RWPE2 (cell line): Measurements from ENCODE around the gene ZNF655.

Source experiments
- ATAC-seq: fragments of 200-7000 bp; cut with Tn5 transposase; 3 replicates; pipeline ENCODE4 v1.9.1; 2021; ENCODE audit warnings: low read depth
- DNase-seq: peaks from one replicate; pipeline ENCODE4 v3.0.0-alpha.2; 2020; ENCODE audit warnings: low spot score
- H3K27ac ChIP-seq: fragments of 450-650 bp; 2 replicates; pipeline ENCODE4 v1.5.1; 2017; ENCODE audit warnings: mild to moderate bottlenecking; ENCODE audit not compliant: poor library complexity, severe bottlenecking
- H3K27me3 ChIP-seq: fragments of 250-450 bp; sonication (Bioruptor Pico); 2 replicates; pipeline ENCODE4 v1.5.1; 2021; ENCODE audit warnings: mild to moderate bottlenecking, moderate library complexity; ENCODE audit not compliant: insufficient read depth, poor library complexity, severe bottlenecking
- H3K36me3 ChIP-seq: fragments of 250-450 bp; sonication (Bioruptor Pico); 2 replicates; pipeline ENCODE4 v1.5.1; 2020; ENCODE audit warnings: low read depth, mild to moderate bottlenecking, moderate library complexity
- H3K4me1 ChIP-seq: fragments of 250-450 bp; sonication (Bioruptor Pico); 2 replicates; pipeline ENCODE4 v1.5.1; 2021; ENCODE audit warnings: mild to moderate bottlenecking, moderate library complexity; ENCODE audit not compliant: insufficient read depth, poor library complexity, severe bottlenecking
- H3K4me3 ChIP-seq: fragments of 250-450 bp; sonication (Bioruptor Pico); 2 replicates; pipeline ENCODE4 v1.5.1; 2021; ENCODE audit warnings: mild to moderate bottlenecking, moderate library complexity; ENCODE audit not compliant: severe bottlenecking
- H3K9me3 ChIP-seq: fragments of 250-450 bp; sonication (Bioruptor Pico); 2 replicates; pipeline ENCODE4 v1.5.1; 2021; ENCODE audit warnings: mild to moderate bottlenecking, moderate library complexity; ENCODE audit not compliant: severe bottlenecking
- CTCF ChIP-seq: fragments of 450-650 bp; IDR thresholded peaks from one replicate; pipeline ENCODE4 v1.5.1; 2017; ENCODE audit warnings: mild to moderate bottlenecking, moderate library complexity; ENCODE audit not compliant: poor library complexity, severe bottlenecking

ZNF655 gene, protein sequence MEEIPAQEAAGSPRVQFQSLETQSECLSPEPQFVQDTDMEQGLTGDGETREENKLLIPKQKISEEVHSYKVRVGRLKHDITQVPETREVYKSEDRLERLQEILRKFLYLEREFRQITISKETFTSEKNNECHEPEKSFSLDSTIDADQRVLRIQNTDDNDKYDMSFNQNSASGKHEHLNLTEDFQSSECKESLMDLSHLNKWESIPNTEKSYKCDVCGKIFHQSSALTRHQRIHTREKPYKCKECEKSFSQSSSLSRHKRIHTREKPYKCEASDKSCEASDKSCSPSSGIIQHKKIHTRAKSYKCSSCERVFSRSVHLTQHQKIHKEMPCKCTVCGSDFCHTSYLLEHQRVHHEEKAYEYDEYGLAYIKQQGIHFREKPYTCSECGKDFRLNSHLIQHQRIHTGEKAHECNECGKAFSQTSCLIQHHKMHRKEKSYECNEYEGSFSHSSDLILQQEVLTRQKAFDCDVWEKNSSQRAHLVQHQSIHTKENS

GRCh38 chr7:99558306-99559174, at the start of gene ZNF655:
TSS of gene ZNF655 (plus strand) at chr7:99558642. CDS start at chr7:99560560, 1,918 bp downstream.
- ATAC-seq = peak; percentile 69
- H3K9me3 ChIP-seq = no peaks in the 10 kb centered on the region
- H3K4me3 ChIP-seq = peak within 1 kb of the TSS; percentile 89
- TF ChIP-seq CTCF = no peak
- H3K27me3 ChIP-seq = no peaks in the 10 kb centered on the region
- H3K27ac ChIP-seq = peak within 1 kb of the TSS; percentile 92
- peaks cover 35% of the 10 kb centered on the region for H3K4me1 ChIP-seq
- peaks cover 50% of the 10 kb centered on the region for H3K36me3 ChIP-seq
- peak; percentile 88 for DNase-seq

GRCh38 chr7:99514050-99514449, 44.4 kb upstream of the ZNF655 start:
- no peak for ATAC-seq
- no peak for TF ChIP-seq CTCF
- H3K36me3 ChIP-seq = peaks cover 56% of the 10 kb centered on the region

DNA sequence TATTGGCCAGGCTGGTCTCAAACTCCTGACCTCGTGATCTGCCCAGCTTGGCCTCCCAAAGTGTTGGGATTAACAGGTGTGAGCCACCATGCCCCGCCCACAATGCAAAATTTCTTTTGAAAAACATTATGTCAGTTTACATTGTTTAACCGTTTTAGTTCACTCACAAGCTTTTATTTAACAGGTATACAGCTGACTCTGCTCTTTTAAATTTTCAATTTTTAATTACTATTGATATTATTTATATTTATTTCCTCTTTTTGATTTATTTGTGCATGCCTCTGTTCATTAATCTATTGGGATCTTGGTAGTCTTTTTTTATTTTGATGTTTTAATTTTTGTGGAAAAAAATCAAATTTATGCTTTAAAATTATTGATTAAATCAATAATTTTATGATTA, 37.0 kb upstream of the ZNF655 start:
- Histone ChIP-seq H3K9me3 (no peaks in the 10 kb centered on the region), H3K27ac (no peak overlapping the region), H3K36me3 (peaks cover 55% of the 10 kb centered on the region), H3K27me3 (no peaks in the 10 kb centered on the region), H3K4me3 (no peak overlapping the region), H3K4me1 (no peaks in the 10 kb centered on the region)
- TF ChIP-seq CTCF = no peak
- no peak for ATAC-seq
- no peak for DNase-seq

More at GRCh38 chr7:99514050-99514449, 44.4 kb upstream of the ZNF655 start:
- no peaks in the 10 kb centered on the region for H3K9me3 ChIP-seq
- DNase-seq = no peak
- H3K4me3 ChIP-seq = no peak overlapping the region
- H3K4me1 ChIP-seq = peaks cover 2% of the 10 kb centered on the region
- H3K27ac ChIP-seq = no peak overlapping the region
- H3K27me3 ChIP-seq = no peaks in the 10 kb centered on the region

DNA sequence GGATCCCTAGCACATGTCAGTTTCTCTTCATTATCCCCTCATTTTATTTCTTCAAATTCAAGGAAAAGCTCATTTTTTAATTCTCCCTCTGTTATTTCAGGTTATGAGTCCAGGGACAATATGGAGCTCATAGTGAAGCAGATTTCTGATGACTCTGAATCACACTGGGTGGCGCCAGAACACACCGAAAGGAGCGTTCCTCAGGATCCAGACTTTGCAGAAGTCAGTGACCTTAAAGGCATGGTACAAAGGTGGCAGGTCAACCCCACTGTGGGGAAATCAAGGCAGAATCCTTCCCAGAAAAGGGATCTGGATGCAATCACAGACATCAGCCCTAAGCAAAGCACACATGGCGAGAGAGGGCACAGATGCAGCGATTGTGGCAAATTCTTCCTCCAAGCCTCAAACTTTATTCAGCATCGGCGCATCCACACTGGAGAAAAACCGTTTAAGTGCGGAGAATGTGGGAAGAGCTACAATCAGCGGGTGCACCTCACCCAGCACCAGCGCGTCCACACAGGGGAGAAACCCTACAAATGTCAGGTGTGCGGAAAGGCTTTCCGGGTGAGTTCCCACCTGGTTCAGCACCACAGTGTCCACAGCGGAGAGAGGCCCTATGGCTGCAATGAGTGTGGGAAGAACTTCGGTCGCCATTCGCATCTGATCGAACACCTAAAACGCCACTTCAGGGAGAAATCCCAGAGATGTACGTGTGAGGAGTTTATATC, 32.6 kb upstream of the ZNF655 start:
- Histone ChIP-seq H3K36me3 (peaks cover 72% of the 10 kb centered on the region), H3K4me3 (no peak overlapping the region), H3K27me3 (no peaks in the 10 kb centered on the region), H3K9me3 (peaks cover 8% of the 10 kb centered on the region), H3K4me1 (no peaks in the 10 kb centered on the region), H3K27ac (no peak overlapping the region)
- peak; percentile 25 for TF ChIP-seq CTCF
- no peak for DNase-seq
- no peak for ATAC-seq
